Dedifferentiated amniotic fluid mesenchymal stem cell (primary cell): ENCODE results near the gene PDK4.
"Not testable (repeated sequence)": the region's sequence is repeated elsewhere in the genome, so short reads cannot be mapped to it uniquely, and the experiment has no call there.

Experiments used
- DNase-seq: peaks from one replicate; pipeline ENCODE4 v3.0.0-alpha.2; 2016; ENCODE audit errors: extremely low spot score

The PDK4 gene

DNA sequence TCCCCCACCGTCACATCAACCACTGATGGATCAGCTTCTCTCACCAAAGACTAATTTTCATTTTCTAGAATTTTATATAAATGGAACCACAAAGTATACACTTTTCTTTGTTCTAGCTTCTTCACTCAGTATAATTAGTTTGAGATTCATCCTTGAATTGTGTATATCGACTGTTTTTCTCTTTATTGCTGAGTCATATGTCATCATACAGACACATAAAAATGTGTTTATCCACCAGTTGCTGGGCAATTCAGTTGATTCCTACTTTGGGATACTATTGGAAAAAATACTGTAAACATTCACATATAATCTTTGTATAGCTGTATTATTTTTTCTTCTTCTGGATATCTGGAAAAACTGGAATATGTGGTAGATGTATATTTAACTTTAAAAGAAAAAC lies 26.6 kb downstream of the PDK4 start:
- DNase-seq = no peak

GRCh38 chr7:95560674-95561073 lies 35.6 kb downstream of the PDK4 start:
- no peak for DNase-seq

DNA sequence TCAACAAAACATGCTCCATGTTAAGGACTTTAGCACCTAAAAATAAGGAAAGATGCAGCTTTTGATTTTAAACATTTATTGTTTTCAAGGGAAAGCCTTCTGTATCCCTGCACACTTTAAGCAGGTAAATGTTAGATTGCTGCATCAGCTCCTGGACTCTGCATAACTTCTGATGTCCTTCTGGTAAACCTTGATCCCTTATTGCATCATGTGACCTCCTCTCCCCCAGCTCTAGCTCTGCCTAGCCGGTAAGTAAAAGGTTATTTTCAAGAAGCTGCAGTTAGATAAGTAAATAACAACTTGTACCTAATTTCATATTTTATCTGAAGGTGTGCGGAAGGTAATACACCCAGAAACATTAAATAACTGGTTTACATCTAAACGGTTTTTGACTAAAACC lies 37.5 kb downstream of the PDK4 start:
- no peak for DNase-seq

DNA sequence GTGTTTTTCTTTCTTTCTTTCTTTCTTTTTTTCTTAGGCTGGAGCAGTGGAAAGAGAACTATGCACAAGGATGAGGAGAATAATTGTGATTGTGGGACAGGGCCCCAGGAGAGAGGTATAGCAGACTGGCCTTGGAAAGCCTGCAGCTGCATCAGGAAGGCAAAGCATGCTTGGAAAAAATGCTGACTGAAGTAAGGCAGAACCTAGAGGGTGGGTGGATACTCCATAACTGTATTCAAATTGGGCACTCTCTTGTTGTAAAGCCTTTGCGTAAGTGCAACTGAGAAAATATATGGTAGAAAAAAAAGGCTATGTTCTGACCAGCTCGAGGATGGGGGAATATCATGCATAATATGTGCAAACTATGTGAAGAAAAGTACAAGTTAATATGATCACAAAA lies 39.5 kb downstream of the PDK4 start:
- DNase-seq = no peak

- no peak for DNase-seq
Measured at GRCh38 chr7:95553939-95554338, 42.4 kb downstream of the PDK4 start.

- not testable (repeated sequence) for DNase-seq
Measured at GRCh38 chr7:95552010-95552926, 44.0 kb downstream of the PDK4 start.

DNA sequence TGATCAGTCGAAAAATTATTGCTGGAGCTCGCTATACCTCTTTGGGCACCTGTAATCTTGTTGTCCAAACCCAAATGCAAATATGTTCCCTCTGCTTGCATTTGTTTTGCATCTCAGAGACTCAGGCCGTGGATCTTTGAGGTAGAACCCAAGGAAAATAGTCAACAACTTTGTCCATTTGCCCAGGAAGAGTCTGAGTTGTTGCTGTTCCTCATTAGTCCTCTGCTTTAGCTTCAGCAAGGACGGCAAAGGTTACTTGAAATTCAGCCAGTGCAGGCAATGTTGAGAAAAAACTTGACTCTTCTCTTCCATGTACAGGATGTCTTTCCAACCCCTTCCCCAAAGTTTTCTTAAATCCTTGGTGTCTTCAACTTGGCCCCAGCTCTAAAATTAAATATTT lies 45.8 kb downstream of the PDK4 start:
- no peak for DNase-seq

- DNase-seq = no peak
Measured at GRCh38 chr7:95549818-95550529, 46.3 kb downstream of the PDK4 start.

DNA sequence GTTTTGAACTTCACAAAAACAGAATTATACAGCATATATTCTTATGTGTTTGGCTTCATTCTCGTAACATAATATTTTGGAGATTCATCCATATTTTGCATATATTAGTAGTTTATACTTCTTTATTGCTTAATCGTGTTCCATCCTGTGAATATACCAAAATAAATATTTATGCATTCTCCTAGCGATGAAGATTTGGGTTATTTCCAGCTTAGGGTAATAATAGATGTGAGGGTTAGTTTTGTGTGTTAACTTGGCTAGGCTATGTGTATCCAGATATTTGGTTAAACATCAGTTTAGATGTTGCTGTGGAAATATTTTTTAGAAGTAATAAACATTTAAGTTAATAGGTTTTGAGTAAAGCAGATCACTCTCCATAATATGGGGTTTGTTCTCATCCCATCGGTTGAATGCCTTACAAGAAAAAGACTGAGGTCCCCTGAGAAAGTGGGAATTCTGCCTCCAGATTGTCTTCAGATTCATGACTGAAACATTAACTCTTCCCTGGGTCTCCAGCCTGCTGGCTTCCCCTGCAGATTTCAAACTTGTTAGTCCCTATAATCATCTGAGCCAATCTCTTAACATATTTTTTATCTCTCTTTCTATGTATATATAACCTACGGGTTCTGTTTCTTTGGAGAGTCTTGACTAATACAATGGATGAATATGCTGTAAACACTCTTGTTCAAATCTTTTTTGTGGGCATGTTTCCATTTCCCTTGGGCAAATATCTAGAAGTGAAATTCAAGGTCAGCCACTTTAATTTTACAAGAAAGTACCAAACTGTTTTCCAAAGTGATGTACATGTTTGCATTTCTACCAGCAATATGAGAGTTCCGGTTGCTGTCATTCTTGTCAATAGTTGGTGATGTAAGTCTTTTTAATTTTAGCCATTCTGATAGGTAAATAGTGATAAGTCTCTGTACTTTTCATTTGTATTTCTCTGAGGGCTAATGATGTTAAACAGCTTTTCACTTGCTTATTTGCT lies 48.7 kb downstream of the PDK4 start:
- DNase-seq = no peak

DNA sequence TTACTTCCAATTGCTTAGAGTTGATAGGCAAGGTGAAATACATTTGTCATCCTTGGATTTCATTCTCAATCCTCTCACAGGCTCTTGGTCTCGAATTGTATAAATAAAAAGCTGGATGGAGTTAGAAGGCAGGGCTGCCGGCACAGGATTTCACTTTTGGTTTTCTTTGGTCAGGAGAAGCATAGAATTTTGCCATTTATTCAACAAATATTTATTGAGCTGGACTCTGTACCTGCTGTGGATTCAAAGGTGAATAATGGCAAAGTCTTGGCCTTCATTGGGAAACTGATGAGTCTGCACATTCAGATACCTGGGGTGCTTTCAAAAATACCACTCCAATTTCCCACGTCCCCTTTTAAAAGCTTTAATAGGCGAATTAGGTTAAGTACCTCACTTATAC lies 49.7 kb downstream of the PDK4 start:
- no peak for DNase-seq

DNA sequence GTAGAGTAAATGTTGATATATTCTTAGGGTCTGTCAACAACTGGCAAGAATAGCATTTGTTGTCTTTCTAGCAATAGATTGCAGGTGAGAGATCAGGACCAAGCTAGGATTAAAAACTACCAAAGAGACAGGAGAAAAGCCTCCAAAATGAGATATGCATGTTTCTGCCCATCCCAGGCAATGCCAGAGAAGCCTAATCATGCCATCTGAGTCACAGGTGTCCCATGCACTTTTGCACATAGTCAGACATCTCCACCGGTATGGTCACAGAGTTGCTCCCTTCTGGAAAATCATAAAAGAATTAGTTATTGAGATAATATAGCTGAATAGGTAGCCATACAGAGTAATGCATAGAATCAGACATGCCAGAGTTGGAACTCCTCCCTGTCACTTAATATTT lies 50.6 kb downstream of the PDK4 start:
- no peak for DNase-seq

- DNase-seq = peak; percentile 80
Measured at GRCh38 chr7:95545007-95545615, 51.2 kb downstream of the PDK4 start.

GRCh38 chr7:95544171-95544570 lies 52.1 kb downstream of the PDK4 start:
- DNase-seq = no peak

DNA sequence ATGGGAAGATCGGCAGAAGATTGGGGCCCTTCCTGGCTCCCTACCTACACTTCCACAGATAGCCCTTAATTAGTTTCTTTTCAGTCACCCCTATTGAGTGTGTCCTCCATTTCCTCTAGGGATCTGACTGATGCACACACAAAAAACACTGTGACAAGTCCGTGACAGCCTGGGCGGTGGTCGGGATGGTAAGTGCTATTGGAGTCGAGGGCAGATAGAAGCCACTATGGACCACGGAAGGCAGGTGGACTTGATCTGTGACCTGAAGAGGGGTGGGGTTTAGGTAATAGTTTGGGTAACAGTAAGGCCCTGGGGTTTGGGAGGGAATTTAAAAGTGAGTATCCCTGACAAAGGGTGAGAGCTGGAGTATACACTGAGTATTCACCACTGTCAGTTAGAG lies 53.0 kb downstream of the PDK4 start:
- DNase-seq = no peak

- DNase-seq = no peak
Measured at GRCh38 chr7:95540366-95540765, 56.0 kb downstream of the PDK4 start.

GRCh38 chr7:95539426-95539825 lies 56.9 kb downstream of the PDK4 start:
- DNase-seq = no peak

DNA sequence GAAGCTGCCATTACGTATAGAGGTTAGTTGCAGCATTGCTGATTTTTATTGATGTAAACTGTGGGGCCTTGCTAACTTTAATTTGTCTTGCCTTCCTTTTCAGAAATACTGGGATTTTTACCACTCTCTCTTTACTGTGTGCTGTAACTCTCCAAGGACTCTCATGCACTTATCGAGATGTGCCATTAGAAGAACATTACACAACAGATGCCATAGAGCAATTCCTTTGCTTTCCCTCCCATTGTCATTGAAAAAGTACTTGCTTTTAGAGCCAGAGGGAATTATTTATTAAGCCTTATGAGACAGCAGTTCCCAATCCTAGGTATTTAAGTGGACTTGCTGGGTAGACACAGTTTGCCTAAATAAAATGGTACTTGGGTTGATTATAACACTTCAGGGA lies 58.8 kb downstream of the PDK4 start:
- no peak for DNase-seq

DNA sequence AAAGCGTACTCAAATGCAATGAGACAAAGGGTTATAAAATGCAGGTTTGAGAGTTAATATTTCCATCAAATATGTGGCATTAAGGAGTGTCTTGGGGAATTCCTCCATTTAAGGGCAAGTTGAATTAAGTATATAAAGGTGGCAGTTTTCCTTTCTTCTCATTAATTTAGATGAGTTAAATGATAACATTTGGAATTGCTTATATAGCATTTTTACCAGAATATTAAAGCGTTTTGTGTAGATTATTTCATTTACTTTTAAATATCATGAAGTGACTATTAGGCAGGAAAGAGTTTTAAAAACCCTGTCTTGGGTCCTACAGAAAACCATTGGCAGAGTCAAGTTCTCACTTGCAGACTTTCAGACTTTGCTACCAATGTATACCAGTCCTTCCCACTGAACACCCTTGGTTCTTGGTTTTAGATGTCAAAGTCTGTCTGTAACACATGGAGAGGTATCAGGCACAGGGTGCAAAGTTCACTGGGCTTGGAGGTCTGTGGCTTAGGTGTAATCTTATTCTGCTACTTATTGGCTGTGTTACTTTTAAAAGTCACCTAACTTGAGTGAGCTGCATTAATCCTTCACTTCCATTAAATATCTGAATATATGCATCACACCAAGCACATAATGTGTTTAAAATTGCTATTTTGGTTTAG lies 59.5 kb downstream of the PDK4 start:
- no peak for DNase-seq

GRCh38 chr7:95535662-95536061 lies 60.7 kb downstream of the PDK4 start:
- no peak for DNase-seq

DNA sequence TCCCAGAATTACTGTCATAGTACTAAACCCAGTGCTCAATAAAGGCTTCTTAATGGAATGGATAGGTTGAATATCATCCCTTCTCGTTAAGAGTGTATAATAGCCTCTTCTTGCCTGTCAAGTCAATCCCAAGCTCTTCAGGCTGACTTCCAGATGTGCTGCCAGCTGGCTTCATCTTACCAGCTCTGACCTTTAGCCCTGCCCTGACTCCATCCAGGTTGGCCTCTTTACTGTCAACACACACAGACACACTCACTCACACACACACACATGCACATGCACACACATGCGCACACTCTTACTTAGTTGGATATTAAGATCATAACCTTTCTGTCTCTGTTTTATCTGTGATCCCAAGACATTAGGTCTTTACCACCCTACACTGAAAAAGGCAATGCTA lies 61.5 kb downstream of the PDK4 start:
- no peak for DNase-seq
